GM21529 (cell line): ENCODE results near the gene SALL2.

ENCODE experiments used
- ATAC-seq: cut with Tn5 transposase; IDR thresholded peaks from one replicate; pipeline ENCODE4 v1.9.1; 2021; ENCODE audit not compliant: unreplicated experiment

The SALL2 gene

DNA sequence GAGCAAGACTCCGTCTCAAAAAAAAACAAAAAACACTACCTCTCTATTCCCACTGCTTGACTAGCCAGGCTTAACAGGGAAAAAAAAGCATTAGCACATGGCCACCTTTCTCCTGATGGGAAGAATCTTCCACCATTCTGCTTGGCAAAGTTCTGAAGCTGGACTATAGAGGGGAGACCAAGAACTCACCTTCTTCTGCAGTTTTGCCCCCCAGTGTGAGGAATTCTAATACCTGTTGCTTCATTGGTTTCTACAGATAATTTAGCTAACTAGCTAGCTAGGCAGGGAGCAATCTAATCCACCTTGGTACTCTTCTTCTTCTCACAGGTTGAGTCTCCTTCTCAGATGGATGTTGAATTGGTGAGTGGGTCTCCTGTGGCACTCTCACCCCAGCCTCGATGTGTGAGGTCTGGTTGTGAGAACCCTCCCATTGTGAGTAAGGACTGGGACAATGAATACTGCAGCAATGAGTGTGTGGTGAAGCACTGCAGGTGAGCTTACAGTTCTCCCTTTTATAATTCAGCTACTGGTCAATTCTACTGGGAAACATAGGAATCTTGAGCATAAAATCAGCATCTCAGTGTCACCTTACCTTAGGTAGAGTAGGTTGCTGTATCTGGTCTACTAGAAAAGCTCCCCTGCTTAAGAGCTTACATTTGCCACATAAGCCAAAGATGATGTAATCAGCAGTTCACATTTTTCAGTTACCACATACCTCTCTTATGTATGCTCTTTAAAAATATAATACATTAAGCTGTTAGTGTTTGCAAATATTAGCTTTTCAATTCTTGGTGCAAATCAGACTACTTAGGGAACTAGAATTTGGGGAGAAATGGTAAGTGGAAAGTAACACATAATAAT lies 31.0 kb downstream of the SALL2 start:
- no peak for ATAC-seq

DNA sequence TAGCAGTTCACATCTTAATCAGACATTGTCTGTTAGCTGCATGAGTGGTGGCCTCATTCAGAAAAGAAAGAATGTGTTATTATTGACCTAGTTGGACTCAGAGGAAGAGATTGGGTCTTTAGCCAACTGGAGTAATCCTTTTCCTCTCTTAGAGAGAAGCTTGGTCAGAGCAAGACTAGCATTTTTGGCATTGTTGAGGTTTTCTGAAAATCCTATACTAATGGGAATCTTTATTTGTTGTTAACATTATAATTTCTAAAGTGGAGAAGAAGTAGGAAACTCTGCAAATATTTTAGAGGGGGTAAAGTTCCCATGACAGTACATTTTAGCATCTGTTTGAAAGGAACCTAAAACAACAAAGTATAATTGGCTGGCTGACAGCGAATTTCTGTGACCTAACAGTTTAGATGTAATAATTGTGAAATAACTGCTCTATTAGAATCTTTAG lies 39.5 kb downstream of the SALL2 start:
- no peak for ATAC-seq

DNA sequence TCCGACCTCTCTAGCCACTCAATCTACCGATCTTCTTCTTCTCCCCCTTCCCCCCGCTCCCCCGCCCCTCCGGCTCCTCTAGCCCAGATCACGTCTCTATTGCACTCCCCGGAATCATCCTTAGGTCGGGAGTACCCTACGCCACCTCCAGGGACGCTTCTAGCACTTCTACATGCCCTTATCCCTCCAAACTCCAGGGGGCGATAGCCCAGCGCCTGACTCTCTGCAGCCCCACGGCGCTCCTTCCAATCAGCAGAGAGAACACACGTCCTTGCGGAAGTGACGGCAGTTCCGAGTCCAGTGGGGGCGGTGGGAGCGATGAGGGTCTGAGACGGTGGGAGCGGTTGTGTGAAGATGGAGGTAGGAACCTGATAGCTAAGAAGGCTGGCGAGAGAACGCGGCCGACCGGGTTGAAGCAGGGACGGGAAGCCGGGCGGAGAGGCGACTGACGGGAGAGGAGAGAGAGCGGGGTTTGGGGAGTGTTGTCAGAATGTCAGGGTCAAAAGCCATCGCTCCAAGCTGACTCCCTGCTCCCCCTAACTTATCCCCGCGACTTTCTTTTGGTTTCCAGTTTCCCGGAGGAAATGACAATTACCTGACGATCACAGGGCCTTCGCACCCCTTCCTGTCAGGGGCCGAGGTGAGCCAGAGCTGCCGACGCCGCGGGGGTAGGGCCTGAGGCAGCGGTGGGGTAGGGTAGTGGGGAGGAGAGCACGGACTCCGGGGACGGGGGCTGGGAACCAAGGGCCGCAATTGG lies 49.0 kb downstream of the SALL2 start, which contains the start of the genes RAB2B and TOX4:
Gene RAB2B, minus strand, starts transcription at position 35 of the 757 bp plus-strand sequence. CDS start 87 bp downstream, outside the sequence.
Gene TOX4, plus strand, starts transcription at position 271 of the 757 bp plus-strand sequence. Its CDS starts 84 bp downstream, at position 355.
- peak; percentile 99 for ATAC-seq

DNA sequence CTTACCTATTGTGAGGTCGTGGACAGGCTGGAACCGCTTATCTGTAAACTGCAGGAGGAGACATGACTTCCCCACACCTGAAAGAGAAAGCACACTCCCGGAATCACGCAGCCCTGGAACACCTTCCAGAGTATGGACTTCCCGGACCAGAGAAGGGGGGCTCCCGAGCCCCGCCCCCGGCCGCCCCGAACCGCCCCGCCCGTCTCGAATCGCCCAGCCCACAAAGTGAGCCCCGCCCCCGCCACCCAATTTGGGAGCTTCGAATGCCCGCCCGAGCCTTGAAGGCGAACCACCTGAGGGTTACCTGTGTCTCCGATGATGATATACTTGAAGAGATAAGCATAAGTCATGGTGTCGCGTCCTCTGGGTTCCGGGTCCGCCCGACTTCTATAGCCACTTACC lies 49.6 kb downstream of the SALL2 start:
- peak; percentile 31 for ATAC-seq

DNA sequence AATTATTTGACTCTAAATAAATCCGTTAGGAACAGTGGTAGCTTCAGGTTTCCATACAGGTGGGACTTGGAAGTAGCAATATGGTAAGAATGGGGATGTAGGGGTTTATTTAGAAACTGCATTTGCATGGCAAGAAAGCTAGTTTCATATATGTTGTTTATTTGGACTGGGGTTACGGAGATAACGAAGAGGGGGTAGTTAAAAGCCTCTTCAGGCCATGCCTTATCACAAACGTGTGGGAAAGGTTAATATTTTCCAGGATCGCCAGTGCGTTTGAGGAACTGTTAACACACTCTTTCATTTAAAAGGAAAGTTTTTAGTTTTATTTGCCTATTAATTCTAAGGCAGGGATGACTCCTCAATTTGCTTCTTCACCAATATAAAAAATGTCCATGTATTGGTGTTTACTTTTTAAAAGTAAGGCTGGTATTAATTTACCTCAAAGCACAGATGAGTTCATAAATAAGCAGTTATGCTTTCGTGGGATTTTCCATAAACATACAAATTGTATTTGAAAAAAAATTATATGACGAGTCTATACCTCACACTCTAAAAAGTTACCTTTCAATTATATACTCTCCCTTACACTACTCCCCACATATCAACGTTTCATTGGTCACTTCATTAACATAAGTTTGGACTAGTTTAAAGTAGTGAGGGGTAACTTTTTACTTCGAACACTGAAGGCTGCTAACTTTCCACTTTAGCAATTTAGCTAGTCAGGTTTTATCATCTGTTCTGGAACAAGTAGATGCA lies 50.2 kb downstream of the SALL2 start:
- no peak for ATAC-seq
